HepG2 (cell line): ENCODE measurements around the gene NSMF. TPM values are rescaled to one million over a fixed set of nuclear protein-coding genes. Genes with fewer than 3 reads are reported as not detected.

Experiments used
- ESRRA ChIP-seq: sonication (generic); formaldehyde crosslinking; IDR thresholded peaks from 2 replicates; pipeline ENCODE4 v1.5.1; 2020; ENCODE audit warnings: mild to moderate bottlenecking, low read depth, missing genetic modification reagents
- HMG20B ChIP-seq: conservative IDR thresholded peaks from 2 replicates; pipeline ENCODE4 v1.6.1; 2016; ENCODE audit warnings: missing genetic modification reagents, missing compliant biosample characterization
- LRRFIP1 ChIP-seq: sonication (generic); formaldehyde crosslinking; conservative IDR thresholded peaks from 2 replicates; pipeline ENCODE4 v1.4.0; 2020; ENCODE audit warnings: missing genetic modification reagents
- MATR3 ChIP-seq: sonication (generic); formaldehyde crosslinking; IDR thresholded peaks from 2 replicates; pipeline ENCODE4 v1.4.0; 2020; ENCODE audit warnings: missing genetic modification reagents
- NFRKB ChIP-seq: fragments of 450-650 bp; IDR thresholded peaks from 2 replicates; pipeline ENCODE4 v1.6.1; 2017
- PPARG ChIP-seq: conservative IDR thresholded peaks from 2 replicates; pipeline ENCODE4 v1.6.1; 2016; ENCODE audit warnings: missing biosample characterization, missing genetic modification reagents
- RFX3 ChIP-seq: IDR thresholded peaks from 2 replicates; pipeline ENCODE4 v1.6.1; 2016; ENCODE audit warnings: missing biosample characterization, missing genetic modification reagents
- SATB2 ChIP-seq: sonication (generic); formaldehyde crosslinking; IDR thresholded peaks from 2 replicates; pipeline ENCODE4 v1.5.0; 2020; ENCODE audit warnings: missing genetic modification reagents
- TAF15 ChIP-seq: fragments of 200-400 bp; formaldehyde crosslinking; IDR thresholded peaks from one replicate; pipeline ENCODE4 v1.6.1; 2018; ENCODE audit warnings: mild to moderate bottlenecking, low read depth, low read length; ENCODE audit not compliant: poor library complexity, severe bottlenecking
- TCF7L2 ChIP-seq: IDR thresholded peaks from 2 replicates; pipeline ENCODE4 v1.6.1; 2011; ENCODE audit warnings: mild to moderate bottlenecking, low read depth, low read length, moderate library complexity
- YEATS4 ChIP-seq: sonication (generic); formaldehyde crosslinking; IDR thresholded peaks from 2 replicates; pipeline ENCODE4 v1.4.0; 2020; ENCODE audit warnings: missing genetic modification reagents, borderline replicate concordance
- ZFP41 ChIP-seq: sonication (generic); formaldehyde crosslinking; IDR thresholded peaks from 2 replicates; pipeline ENCODE4 v1.4.0; 2020; ENCODE audit warnings: mild to moderate bottlenecking, missing genetic modification reagents, borderline replicate concordance
- ZFP82 ChIP-seq: sonication (generic); formaldehyde crosslinking; IDR thresholded peaks from 2 replicates; pipeline ENCODE4 v1.5.1; 2020; ENCODE audit warnings: mild to moderate bottlenecking, missing genetic modification reagents, borderline replicate concordance
- ZKSCAN8 ChIP-seq: IDR thresholded peaks from 2 replicates; pipeline ENCODE4 v1.6.1; 2016; ENCODE audit warnings: borderline replicate concordance, missing genetic modification reagents, missing compliant biosample characterization
- ZNF354B ChIP-seq: sonication (generic); formaldehyde crosslinking; IDR thresholded peaks from 2 replicates; pipeline ENCODE4 v1.8.0; 2022; ENCODE audit warnings: mild to moderate bottlenecking, missing genetic modification reagents
- ZNF556 ChIP-seq: sonication (generic); formaldehyde crosslinking; IDR thresholded peaks from 2 replicates; pipeline ENCODE4 v1.4.0; 2020; ENCODE audit warnings: mild to moderate bottlenecking, missing genetic modification reagents, borderline replicate concordance
- ZNF615 ChIP-seq: sonication (generic); formaldehyde crosslinking; IDR thresholded peaks from 2 replicates; pipeline ENCODE4 v1.5.0; 2020; ENCODE audit warnings: mild to moderate bottlenecking, missing genetic modification reagents, borderline replicate concordance
- polyA plus RNA-seq, 8 experiments: library from polyadenylated mRNA; depleted of rRNA in 3 of 8; stranded (reverse) in 7 of 8; unstranded in 1 of 8; fragments of >200 nt; fragmentation: Illumina TruSeq in 4 of 8; extraction: Trizol in 4 of 8; gene quantifications; 2 replicates each; pipeline versions ENCODE4 v1.2.1 to v1.2.3, GENCODE V29; 2011 to 2016; ENCODE audit warnings: low read depth in 4 of 8, missing spikeins in 1 of 8, mixed read lengths in 1 of 8; ENCODE audit not compliant: insufficient read depth in 1 of 8
- total RNA-seq, 5 experiments: library from RNA; depleted of rRNA; stranded (reverse); fragments of >200 nt; fragmentation: Illumina TruSeq; extraction: Trizol; gene quantifications; 2 replicates each; pipeline ENCODE4 v1.2.3, GENCODE V29; 2016; ENCODE audit warnings: low read depth in 1 of 5
- TF ChIP-seq, protein P1 (sequence below): IDR thresholded peaks from 2 replicates; pipeline ENCODE4 v1.6.1; 2016; ENCODE audit warnings: low read depth, missing genetic modification reagents, missing compliant biosample characterization

The NSMF gene
- total and polyA plus RNA-seq, 2 of the 13 experiments (the other 11 are each of a cell fraction or from before 2014, with no cell fraction given) = 44.3 to 183 TPM

DNA sequence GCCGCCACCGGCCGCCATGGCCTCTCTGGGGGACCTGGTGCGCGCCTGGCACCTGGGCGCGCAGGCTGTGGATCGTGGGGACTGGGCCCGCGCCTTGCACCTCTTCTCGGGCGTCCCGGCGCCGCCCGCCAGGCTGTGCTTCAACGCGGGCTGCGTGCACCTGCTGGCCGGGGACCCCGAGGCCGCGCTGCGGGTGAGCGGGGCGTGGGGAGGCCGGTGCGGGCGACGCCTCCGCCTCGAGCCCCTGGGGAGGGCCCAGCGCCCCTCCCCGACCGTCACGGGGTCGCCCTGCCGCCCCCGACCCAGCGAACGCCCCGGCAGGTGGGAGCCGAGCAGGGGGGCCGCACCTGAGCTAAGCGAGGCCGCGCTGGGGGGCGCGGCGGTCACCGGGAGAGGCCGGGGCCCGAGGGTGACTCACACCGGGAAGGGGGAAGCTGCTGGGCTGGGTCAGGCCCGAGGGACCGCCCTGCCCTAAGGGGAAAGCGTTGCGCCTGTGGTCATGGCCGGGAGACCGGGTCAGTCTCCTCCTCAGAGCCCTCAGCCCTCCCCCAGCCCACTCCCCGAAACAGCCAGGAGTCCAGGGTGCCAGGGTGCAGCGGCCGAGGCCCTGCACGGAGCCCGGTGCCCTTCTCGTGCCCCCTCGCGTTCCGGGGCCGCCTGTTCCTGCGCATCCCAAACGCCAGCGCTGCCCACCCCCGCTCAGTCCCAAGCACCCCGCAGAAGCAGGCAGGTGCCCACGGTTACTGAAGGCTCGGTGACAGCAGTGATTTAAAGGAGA is 35.4 kb downstream of the NSMF start (continued):
- TF ChIP-seq ZNF556 (CRISPR knock-in tag) (no peak), MATR3 (no peak), NFRKB (no peak), TAF15 (no peak), TCF7L2 (no peak), ZNF615 (CRISPR knock-in tag) (no peak), ESRRA (CRISPR knock-in tag) (0 out of 2 replicates have a peak, but pooled peaks have one; percentile 49), ZFP41 (no peak), ZKSCAN8 (no peak), ZNF354B (CRISPR knock-in tag) (no peak), YEATS4 (CRISPR knock-in tag) (0 out of 2 replicates have a peak, but pooled peaks have one; percentile 3), HMG20B (no peak), LRRFIP1 (no peak), ZFP82 (no peak), PPARG (CRISPR knock-in tag) (no peak), SATB2 (no peak), RFX3 (CRISPR knock-in tag) (no peak)
- TF ChIP-seq, protein P1, sequence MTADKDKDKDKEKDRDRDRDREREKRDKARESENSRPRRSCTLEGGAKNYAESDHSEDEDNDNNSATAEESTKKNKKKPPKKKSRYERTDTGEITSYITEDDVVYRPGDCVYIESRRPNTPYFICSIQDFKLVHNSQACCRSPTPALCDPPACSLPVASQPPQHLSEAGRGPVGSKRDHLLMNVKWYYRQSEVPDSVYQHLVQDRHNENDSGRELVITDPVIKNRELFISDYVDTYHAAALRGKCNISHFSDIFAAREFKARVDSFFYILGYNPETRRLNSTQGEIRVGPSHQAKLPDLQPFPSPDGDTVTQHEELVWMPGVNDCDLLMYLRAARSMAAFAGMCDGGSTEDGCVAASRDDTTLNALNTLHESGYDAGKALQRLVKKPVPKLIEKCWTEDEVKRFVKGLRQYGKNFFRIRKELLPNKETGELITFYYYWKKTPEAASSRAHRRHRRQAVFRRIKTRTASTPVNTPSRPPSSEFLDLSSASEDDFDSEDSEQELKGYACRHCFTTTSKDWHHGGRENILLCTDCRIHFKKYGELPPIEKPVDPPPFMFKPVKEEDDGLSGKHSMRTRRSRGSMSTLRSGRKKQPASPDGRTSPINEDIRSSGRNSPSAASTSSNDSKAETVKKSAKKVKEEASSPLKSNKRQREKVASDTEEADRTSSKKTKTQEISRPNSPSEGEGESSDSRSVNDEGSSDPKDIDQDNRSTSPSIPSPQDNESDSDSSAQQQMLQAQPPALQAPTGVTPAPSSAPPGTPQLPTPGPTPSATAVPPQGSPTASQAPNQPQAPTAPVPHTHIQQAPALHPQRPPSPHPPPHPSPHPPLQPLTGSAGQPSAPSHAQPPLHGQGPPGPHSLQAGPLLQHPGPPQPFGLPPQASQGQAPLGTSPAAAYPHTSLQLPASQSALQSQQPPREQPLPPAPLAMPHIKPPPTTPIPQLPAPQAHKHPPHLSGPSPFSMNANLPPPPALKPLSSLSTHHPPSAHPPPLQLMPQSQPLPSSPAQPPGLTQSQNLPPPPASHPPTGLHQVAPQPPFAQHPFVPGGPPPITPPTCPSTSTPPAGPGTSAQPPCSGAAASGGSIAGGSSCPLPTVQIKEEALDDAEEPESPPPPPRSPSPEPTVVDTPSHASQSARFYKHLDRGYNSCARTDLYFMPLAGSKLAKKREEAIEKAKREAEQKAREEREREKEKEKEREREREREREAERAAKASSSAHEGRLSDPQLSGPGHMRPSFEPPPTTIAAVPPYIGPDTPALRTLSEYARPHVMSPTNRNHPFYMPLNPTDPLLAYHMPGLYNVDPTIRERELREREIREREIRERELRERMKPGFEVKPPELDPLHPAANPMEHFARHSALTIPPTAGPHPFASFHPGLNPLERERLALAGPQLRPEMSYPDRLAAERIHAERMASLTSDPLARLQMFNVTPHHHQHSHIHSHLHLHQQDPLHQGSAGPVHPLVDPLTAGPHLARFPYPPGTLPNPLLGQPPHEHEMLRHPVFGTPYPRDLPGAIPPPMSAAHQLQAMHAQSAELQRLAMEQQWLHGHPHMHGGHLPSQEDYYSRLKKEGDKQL (CRISPR knock-in tag) = no peak
